ENCODE data around the gene HLCS.

GRCh38 chr21:37008724-37009123 lies 42.3 kb upstream of the HLCS start:
- TF ChIP-seq, protein P1, sequence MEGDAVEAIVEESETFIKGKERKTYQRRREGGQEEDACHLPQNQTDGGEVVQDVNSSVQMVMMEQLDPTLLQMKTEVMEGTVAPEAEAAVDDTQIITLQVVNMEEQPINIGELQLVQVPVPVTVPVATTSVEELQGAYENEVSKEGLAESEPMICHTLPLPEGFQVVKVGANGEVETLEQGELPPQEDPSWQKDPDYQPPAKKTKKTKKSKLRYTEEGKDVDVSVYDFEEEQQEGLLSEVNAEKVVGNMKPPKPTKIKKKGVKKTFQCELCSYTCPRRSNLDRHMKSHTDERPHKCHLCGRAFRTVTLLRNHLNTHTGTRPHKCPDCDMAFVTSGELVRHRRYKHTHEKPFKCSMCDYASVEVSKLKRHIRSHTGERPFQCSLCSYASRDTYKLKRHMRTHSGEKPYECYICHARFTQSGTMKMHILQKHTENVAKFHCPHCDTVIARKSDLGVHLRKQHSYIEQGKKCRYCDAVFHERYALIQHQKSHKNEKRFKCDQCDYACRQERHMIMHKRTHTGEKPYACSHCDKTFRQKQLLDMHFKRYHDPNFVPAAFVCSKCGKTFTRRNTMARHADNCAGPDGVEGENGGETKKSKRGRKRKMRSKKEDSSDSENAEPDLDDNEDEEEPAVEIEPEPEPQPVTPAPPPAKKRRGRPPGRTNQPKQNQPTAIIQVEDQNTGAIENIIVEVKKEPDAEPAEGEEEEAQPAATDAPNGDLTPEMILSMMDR (IDR thresholded peaks at IDR 0.05; ENCODE audit: poor library complexity): no peak
- TF ChIP-seq EZH2 (IDR thresholded peaks at IDR 0.05; ENCODE audit: borderline replicate concordance): no peak
- TF ChIP-seq EZH2phosphoT487 (IDR thresholded peaks at IDR 0.05; ENCODE audit: low read depth, severe bottlenecking, unreplicated experiment): no peak
